ENCODE data around the gene F2RL3. TPM values are rescaled to one million over a fixed set of nuclear protein-coding genes. Genes with fewer than 3 reads are reported as not detected.

The F2RL3 gene
- total RNA-seq (2022; extraction: Qiagen RNA extraction; ENCODE audit: low read depth) = not detected in 5 replicates

DNA sequence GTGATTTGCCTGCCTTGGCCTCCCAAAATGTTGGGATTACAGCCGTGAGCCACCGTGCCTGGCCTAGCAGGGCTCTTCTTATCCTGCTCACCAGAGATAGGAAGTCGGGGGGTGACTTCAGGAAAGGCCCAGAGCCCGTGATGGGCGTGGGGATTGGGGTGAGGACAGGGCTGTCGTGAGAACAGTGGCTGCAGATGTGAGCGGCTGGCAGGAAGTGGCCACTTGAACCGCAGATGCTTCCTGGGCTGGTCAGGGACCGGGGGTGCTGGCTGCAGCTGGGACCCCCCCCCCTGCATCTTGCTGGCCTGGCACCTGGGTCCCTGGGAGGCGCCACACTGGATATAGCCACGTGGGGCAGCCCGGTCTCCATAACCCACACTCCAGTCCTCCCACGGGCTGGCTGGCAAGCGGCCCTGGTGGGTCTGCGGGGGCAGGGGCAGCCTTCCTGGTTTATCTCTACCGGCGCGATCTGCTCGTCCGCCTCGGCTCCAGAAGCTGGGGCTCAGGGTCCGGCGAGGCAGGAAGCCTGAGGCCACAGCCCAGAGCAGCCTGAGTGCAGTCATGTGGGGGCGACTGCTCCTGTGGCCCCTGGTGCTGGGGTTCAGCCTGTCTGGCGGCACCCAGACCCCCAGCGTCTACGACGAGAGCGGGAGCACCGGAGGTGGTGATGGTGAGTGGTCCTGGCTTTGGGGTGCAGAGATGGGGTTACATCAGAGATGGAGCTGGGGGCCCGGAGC is at the start of gene F2RL3:
Gene F2RL3, plus strand, starts transcription at position 371 of the 737 bp plus-strand sequence. Its CDS starts 191 bp downstream, at position 562.

Other genes with a start within 250 kb of the F2RL3 start
- gene SMIM7, start 228.9 kb upstream of the F2RL3 start, total RNA-seq (2022; extraction: Qiagen RNA extraction; ENCODE audit: low read depth) = 66.7 to 75.4 TPM (median 74.2 TPM) in 5 replicates
- gene TMEM38A, start 227.9 kb upstream of the F2RL3 start, total RNA-seq (2022; extraction: Qiagen RNA extraction; ENCODE audit: low read depth) = 1.3 to 1.7 TPM (median 1.4 TPM) in 5 replicates
- gene NWD1, start 169.2 kb upstream of the F2RL3 start, total RNA-seq (2022; extraction: Qiagen RNA extraction; ENCODE audit: low read depth) = not detected in 5 replicates
- gene SIN3B, start 59.6 kb upstream of the F2RL3 start, total RNA-seq (2022; extraction: Qiagen RNA extraction; ENCODE audit: low read depth) = 15.7 to 23.3 TPM (median 22.4 TPM) in 5 replicates
- gene CPAMD8, start 137.8 kb downstream of the F2RL3 start, total RNA-seq (2022; extraction: Qiagen RNA extraction; ENCODE audit: low read depth) = 0.02 to 0.21 TPM in 2 of 5 replicates, not detected in the others
- 13.2 to 17.1 TPM (median 15.8 TPM) in 5 replicates for gene HAUS8, start 186.5 kb downstream of the F2RL3 start, total RNA-seq (2022; extraction: Qiagen RNA extraction; ENCODE audit: low read depth)
- gene MYO9B, start 186.8 kb downstream of the F2RL3 start, total RNA-seq (2022; extraction: Qiagen RNA extraction; ENCODE audit: low read depth) = 24.2 to 38.4 TPM (median 34.6 TPM) in 5 replicates